Body of pancreas (tissue), 4 donors: ENCODE data around the gene MTRF1L.

ENCODE experiments used
- CTCF ChIP-seq, 7 experiments: fragments of 450-650 bp in 4 of 7; fragments of 200-600 bp in 3 of 7; sonication (generic) in 3 of 7; IDR thresholded peaks; one replicate each; pipeline ENCODE4 v1.5.1; 2016 to 2019; ENCODE audit warnings: antibody characterized with exemption in 7 of 7
- POLR2A ChIP-seq, 3 donors: fragments of 450-650 bp; IDR thresholded peaks; one replicate each; pipeline ENCODE4 v1.6.1; 2016; ENCODE audit warnings: antibody characterized with exemption in 3 of 3, mild to moderate bottlenecking in 2 of 3

GRCh38 chr6:152980656-152981055 is 21.9 kb downstream of the MTRF1L start:
- TF ChIP-seq CTCF (IDR thresholded peaks at IDR 0.05) (no peak), POLR2A (IDR thresholded peaks at IDR 0.05) (no peak)
